ENCODE results near the gene LBH.

DNA sequence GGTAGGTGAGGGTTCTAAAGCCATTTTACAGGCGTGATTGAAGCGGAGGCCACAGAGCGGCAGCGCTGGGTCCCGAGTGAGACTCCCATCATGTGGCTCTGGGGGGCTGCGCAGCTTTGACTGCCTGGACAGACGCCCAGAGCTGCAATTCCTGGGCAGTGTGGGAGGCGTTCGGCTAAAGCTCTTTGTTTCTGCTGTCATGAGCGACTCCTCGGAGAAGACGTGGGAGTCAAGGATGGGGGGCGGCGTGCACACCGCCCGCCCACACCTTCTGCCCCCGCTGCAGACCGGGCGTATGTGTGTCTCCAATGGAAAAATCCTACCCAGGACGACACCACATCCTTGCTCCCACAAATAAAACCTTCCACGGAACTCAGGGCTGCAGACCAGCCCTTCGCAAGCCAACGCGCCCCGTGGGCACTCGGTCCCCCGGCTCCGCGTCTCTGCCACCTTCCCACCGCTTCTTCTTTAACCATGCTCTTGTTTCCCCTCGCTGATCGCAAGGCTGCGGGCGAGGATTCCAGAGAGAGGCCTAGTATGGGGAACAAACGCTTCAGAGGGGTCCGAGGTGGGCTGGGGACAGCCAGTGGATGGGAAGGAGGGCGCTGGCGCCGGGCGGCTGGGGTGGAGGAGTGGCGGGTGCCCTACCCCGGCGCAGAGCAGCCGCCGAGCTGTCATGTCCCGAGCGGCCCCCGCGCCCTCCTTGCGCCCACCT lies 680 bp upstream of the LBH start:
- TF ChIP-seq POLR2A (IDR thresholded peaks at IDR 0.05; ENCODE audit: low read depth) (no peak), POLR2AphosphoS5 (IDR thresholded peaks at IDR 0.05) (no peak), EP300 (IDR thresholded peaks at IDR 0.05) (no peak)
- TF ChIP-seq, protein P1, sequence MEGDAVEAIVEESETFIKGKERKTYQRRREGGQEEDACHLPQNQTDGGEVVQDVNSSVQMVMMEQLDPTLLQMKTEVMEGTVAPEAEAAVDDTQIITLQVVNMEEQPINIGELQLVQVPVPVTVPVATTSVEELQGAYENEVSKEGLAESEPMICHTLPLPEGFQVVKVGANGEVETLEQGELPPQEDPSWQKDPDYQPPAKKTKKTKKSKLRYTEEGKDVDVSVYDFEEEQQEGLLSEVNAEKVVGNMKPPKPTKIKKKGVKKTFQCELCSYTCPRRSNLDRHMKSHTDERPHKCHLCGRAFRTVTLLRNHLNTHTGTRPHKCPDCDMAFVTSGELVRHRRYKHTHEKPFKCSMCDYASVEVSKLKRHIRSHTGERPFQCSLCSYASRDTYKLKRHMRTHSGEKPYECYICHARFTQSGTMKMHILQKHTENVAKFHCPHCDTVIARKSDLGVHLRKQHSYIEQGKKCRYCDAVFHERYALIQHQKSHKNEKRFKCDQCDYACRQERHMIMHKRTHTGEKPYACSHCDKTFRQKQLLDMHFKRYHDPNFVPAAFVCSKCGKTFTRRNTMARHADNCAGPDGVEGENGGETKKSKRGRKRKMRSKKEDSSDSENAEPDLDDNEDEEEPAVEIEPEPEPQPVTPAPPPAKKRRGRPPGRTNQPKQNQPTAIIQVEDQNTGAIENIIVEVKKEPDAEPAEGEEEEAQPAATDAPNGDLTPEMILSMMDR (IDR thresholded peaks at IDR 0.05): peak in 2 of 3 experiments; percentile 2 to 15

Measured in esophagus muscularis mucosa (tissue), 4 donors.